K562 (cell line): ENCODE measurements around the gene GPR37L1. TPM values are rescaled to one million over a fixed set of nuclear protein-coding genes. Genes with fewer than 3 reads are reported as not detected.

Source experiments
- CBFB ChIP-seq: sonication (generic); formaldehyde crosslinking; IDR thresholded peaks from 2 replicates; pipeline ENCODE4 v1.4.0; 2020; ENCODE audit warnings: mild to moderate bottlenecking, missing genetic modification reagents
- CBX1 ChIP-seq: sonication (generic); IDR thresholded peaks from 2 replicates; pipeline ENCODE4 v1.6.1; 2016; ENCODE audit warnings: antibody characterized with exemption, low read depth, mild to moderate bottlenecking
- DNMT1 ChIP-seq: fragments of 450-650 bp; IDR thresholded peaks from 2 replicates; pipeline ENCODE4 v1.6.1; 2016; ENCODE audit warnings: antibody characterized with exemption, mild to moderate bottlenecking
- ESRRB ChIP-seq: fragments of 250-450 bp; sonication (Bioruptor Pico); IDR thresholded peaks from 2 replicates; pipeline ENCODE4 v1.5.0; 2020; ENCODE audit warnings: mild to moderate bottlenecking, moderate library complexity, borderline replicate concordance
- JUND ChIP-seq, 2 experiments: IDR thresholded peaks; 2 replicates in 1 of 2; 3 replicates in 1 of 2; pipeline ENCODE4 v1.6.1; 2011; ENCODE audit warnings: borderline replicate concordance in 2 of 2, low read depth in 2 of 2, low read length in 2 of 2, improper control_type of control experiment in 1 of 2, missing biosample characterization in 1 of 2, missing genetic modification characterization in 1 of 2, missing genetic modification reagents in 1 of 2
- KLF1 ChIP-seq: fragments of 450-650 bp; IDR thresholded peaks from 2 replicates; pipeline ENCODE4 v1.6.1; 2016; ENCODE audit warnings: missing genetic modification characterization, missing compliant biosample characterization
- MAZ ChIP-seq, 2 experiments: fragments of 450-650 bp in 1 of 2; sonication (generic) in 1 of 2; formaldehyde crosslinking; IDR thresholded peaks in 1 of 2; conservative IDR thresholded peaks in 1 of 2; 2 replicates each; pipeline versions ENCODE4 v1.4.0 to v1.5.0; 2020; ENCODE audit warnings: mild to moderate bottlenecking in 1 of 2, missing genetic modification reagents in 1 of 2
- MTA2 ChIP-seq: fragments of 450-650 bp; IDR thresholded peaks from 2 replicates; pipeline ENCODE4 v1.6.1; 2016; ENCODE audit warnings: low read depth
- MTA3 ChIP-seq: fragments of 450-650 bp; formaldehyde crosslinking; IDR thresholded peaks from 2 replicates; pipeline ENCODE4 v1.6.1; 2017; ENCODE audit warnings: mild to moderate bottlenecking, borderline replicate concordance
- MYBL2 ChIP-seq, 2 experiments: fragments of 450-650 bp in 1 of 2; sonication (generic) in 1 of 2; formaldehyde crosslinking in 1 of 2; IDR thresholded peaks; 2 replicates each; pipeline versions ENCODE4 v1.6.1 to v1.8.1; 2017 to 2022; ENCODE audit warnings: borderline replicate concordance in 1 of 2, inconsistent platforms in 1 of 2, low read depth in 1 of 2, mild to moderate bottlenecking in 1 of 2, missing genetic modification reagents in 1 of 2, moderate library complexity in 1 of 2
- PHB2 ChIP-seq: fragments of 450-650 bp; IDR thresholded peaks from 2 replicates; pipeline ENCODE4 v1.6.1; 2017; ENCODE audit warnings: low read depth
- POLR2A ChIP-seq: fragments of 450-650 bp; conservative IDR thresholded peaks from 2 replicates; pipeline ENCODE4 v1.6.1; 2016
- RBM15 ChIP-seq: fragments of 200-400 bp; formaldehyde crosslinking; IDR thresholded peaks from 2 replicates; pipeline ENCODE4 v1.6.1; 2018; ENCODE audit warnings: mild to moderate bottlenecking, low read length, moderate library complexity; ENCODE audit not compliant: insufficient read depth
- SFPQ ChIP-seq: fragments of 200-400 bp; formaldehyde crosslinking; IDR thresholded peaks from 2 replicates; pipeline ENCODE4 v1.6.1; 2017; ENCODE audit warnings: mild to moderate bottlenecking, low read depth, low read length, moderate library complexity
- SLC30A9 ChIP-seq: fragments of 250-450 bp; sonication (Bioruptor Pico); IDR thresholded peaks from 2 replicates; pipeline ENCODE4 v1.8.0; 2022; ENCODE audit warnings: mild to moderate bottlenecking, moderate library complexity
- SPI1 ChIP-seq: IDR thresholded peaks from 2 replicates; pipeline ENCODE4 v1.6.1; 2011; ENCODE audit warnings: low read depth, low read length, control low read depth, borderline replicate concordance
- SREBF1 ChIP-seq: fragments of 150-350 bp; IDR thresholded peaks from 2 replicates; pipeline ENCODE4 v1.6.1; 2014; ENCODE audit warnings: antibody characterized with exemption, low read depth, low read length, borderline replicate concordance
- SRSF9 ChIP-seq: fragments of 200-400 bp; formaldehyde crosslinking; IDR thresholded peaks from 2 replicates; pipeline ENCODE4 v1.6.1; 2017; ENCODE audit warnings: low read depth, low read length, borderline replicate concordance
- TAF15 ChIP-seq: fragments of 200-400 bp; formaldehyde crosslinking; IDR thresholded peaks from 2 replicates; pipeline ENCODE4 v1.6.1; 2017; ENCODE audit warnings: mild to moderate bottlenecking, low read depth, low read length, moderate library complexity
- TAL1 ChIP-seq: fragments of 450-650 bp; IDR thresholded peaks from 2 replicates; pipeline ENCODE4 v1.6.1; 2016; ENCODE audit warnings: mild to moderate bottlenecking
- THAP12 ChIP-seq: fragments of 250-450 bp; sonication (Bioruptor Pico); IDR thresholded peaks from 2 replicates; pipeline ENCODE4 v1.9.0; 2021; ENCODE audit warnings: mild to moderate bottlenecking, inconsistent platforms
- USF2 ChIP-seq: sonication (generic); formaldehyde crosslinking; IDR thresholded peaks from 2 replicates; pipeline ENCODE4 v1.5.0; 2020; ENCODE audit warnings: missing genetic modification reagents
- ZNF146 ChIP-seq: IDR thresholded peaks from one replicate; pipeline ENCODE4 v1.6.1; 2018; ENCODE audit warnings: missing compliant biosample characterization; ENCODE audit not compliant: unreplicated experiment
- ZNF197 ChIP-seq: fragments of 200-800 bp; sonication (Bioruptor generic); IDR thresholded peaks from 2 replicates; pipeline ENCODE4 v1.6.1; 2016; ENCODE audit warnings: low read depth, missing genetic modification characterization, missing compliant biosample characterization
- ZNF282 ChIP-seq: sonication (generic); formaldehyde crosslinking; IDR thresholded peaks from 2 replicates; pipeline ENCODE4 v1.8.1; 2023; ENCODE audit warnings: missing genetic modification reagents
- polyA plus RNA-seq, 8 experiments: library from polyadenylated mRNA; depleted of rRNA in 4 of 8; stranded (reverse) in 5 of 8; unstranded in 3 of 8; fragments of >200 nt; fragmentation: Nextera tagmentation in 2 of 8; fragmentation: Illumina TruSeq in 1 of 8; extraction: Ambion mirVana in 2 of 8; extraction: Trizol in 1 of 8; gene quantifications; 2 replicates each; pipeline versions ENCODE4 v1.2.1 to v1.2.3, GENCODE V29; 2011 to 2014; ENCODE audit warnings: inconsistent platforms in 1 of 8, missing spikeins in 1 of 8
- total RNA-seq, 7 experiments: library from RNA; depleted of rRNA in 6 of 7; stranded (reverse); fragments of >200 nt in 6 of 7; fragmentation: Illumina TruSeq in 2 of 7; extraction: Trizol in 2 of 7; gene quantifications; 2 replicates each; pipeline versions ENCODE4 v1.2.1 to v1.2.3, GENCODE V29; 2011 to 2021; ENCODE audit warnings: low replicate concordance in 1 of 7

GPR37L1 gene
- total and polyA plus RNA-seq, 9 of the 15 experiments (the other 6 are each of a cell fraction or from before 2014, with no cell fraction given) = not detected

GRCh38 chr1:202117898-202118371 lies 4.8 kb upstream of the GPR37L1 start (continued):
- peak; percentile 85 for TF ChIP-seq JUND (IDR thresholded peaks at IDR 0.05; ENCODE audit: borderline replicate concordance, low read depth, low read length)
- TF ChIP-seq JUND (tag; IDR thresholded peaks at IDR 0.05; ENCODE audit: borderline replicate concordance, low read depth, low read length) = no peak; the same call in 2 of the 3 replicates
- no peak for TF ChIP-seq MYBL2 (IDR thresholded peaks at IDR 0.05; ENCODE audit: low read depth)
- TF ChIP-seq MYBL2 (CRISPR knock-in tag; IDR thresholded peaks at IDR 0.05; ENCODE audit: borderline replicate concordance) = no peak
- TF ChIP-seq SLC30A9 = no peak
- TF ChIP-seq CBFB (CRISPR knock-in tag) = no peak
- TF ChIP-seq DNMT1 = no peak
- TF ChIP-seq TAF15 = no peak
- TF ChIP-seq ZNF197 (CRISPR knock-in tag) = no peak
- no peak for TF ChIP-seq SFPQ
- peak; percentile 64; the same call in 1 of the 2 replicates for TF ChIP-seq CBX1
- TF ChIP-seq SPI1 = no peak
- TF ChIP-seq RBM15 = no peak
- peak; percentile 86 for TF ChIP-seq MTA3
- TF ChIP-seq TAL1 = peak; percentile 94
- TF ChIP-seq PHB2 = peak; percentile 76
- peak; percentile 88 for TF ChIP-seq MTA2
- TF ChIP-seq ESRRB = no peak
- no peak for TF ChIP-seq ZNF282 (CRISPR knock-in tag)
- peak; percentile 88 for TF ChIP-seq KLF1 (tag)
- TF ChIP-seq ZNF146 (CRISPR knock-in tag) = no peak
- TF ChIP-seq THAP12 (CRISPR knock-in tag) = no peak
- no peak for TF ChIP-seq POLR2A
- TF ChIP-seq MAZ (CRISPR knock-in tag; conservative IDR thresholded peaks at IDR 0.05 in 1 of 2, IDR thresholded peaks at IDR 0.05 in 1 of 2) = peak in 1 of 2 experiments; percentile 62; a peak in 3 of 4 replicates
- TF ChIP-seq SREBF1 = no peak
- TF ChIP-seq USF2 (CRISPR knock-in tag) = no peak
- TF ChIP-seq SRSF9 = no peak
